Activated naive CD4-positive, alpha-beta T cell treated with anti-CD3 and anti-CD28 coated beads, Interleukin-2, amount 50 U/mL, for 72 hours (primary cell): ENCODE data around the gene CEP44. TPM values are rescaled to one million over a fixed set of nuclear protein-coding genes. Genes with fewer than 3 reads are reported as not detected.
A peak's percentile ranks its signal among the peaks of the same experiment; 100 is the strongest.
"Not testable (repeated sequence)": the region's sequence is repeated elsewhere in the genome, so short reads cannot be mapped to it uniquely, and the experiment has no call there.

ENCODE experiments used
- ATAC-seq, 2 donors: fragments of 150-1000 bp; cut with Tn5 transposase; 2 replicates each; pipeline ENCODE4 v1.10.0; 2021; ENCODE audit warnings: mild to moderate bottlenecking in 2 of 2, moderate library complexity in 2 of 2
- DNase-seq, 2 donors: peaks; one replicate each; pipeline ENCODE4 v3.0.0; 2021 to 2022; ENCODE audit warnings: low spot score in 2 of 2
- H3K27ac Mint-ChIP-seq, 2 donors: one replicate each; pipeline ENCODE4 v1.8.0; 2022; ENCODE audit warnings: mild to moderate bottlenecking in 2 of 2, mixed read lengths in 2 of 2
- H3K36me3 Mint-ChIP-seq, 2 donors: one replicate each; pipeline ENCODE4 v1.8.0; 2022; ENCODE audit warnings: mixed read lengths in 2 of 2
- H3K9me3 Mint-ChIP-seq, 2 donors: one replicate each; pipeline ENCODE4 v1.8.0; 2022; ENCODE audit warnings: mixed read lengths in 2 of 2
- total RNA-seq, 2 donors: library from RNA; stranded (reverse); gene quantifications; one replicate each; pipeline ENCODE4 v1.2.3, GENCODE V29; 2022

The CEP44 gene, protein sequence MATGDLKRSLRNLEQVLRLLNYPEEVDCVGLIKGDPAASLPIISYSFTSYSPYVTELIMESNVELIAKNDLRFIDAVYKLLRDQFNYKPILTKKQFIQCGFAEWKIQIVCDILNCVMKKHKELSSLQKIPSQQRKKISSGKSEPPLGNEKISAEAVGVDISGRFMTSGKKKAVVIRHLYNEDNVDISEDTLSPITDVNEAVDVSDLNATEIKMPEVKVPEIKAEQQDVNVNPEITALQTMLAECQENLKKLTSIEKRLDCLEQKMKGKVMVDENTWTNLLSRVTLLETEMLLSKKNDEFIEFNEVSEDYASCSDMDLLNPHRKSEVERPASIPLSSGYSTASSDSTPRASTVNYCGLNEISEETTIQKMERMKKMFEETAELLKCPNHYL
- 10 to 100 TPM; 23.1 to 39.0 TPM for total RNA-seq

GRCh38 chr4:174283507-174284471 is at the start of gene CEP44, which contains the start of gene FBXO8:
CEP44 (plus strand) TSS chr4:174283911; CDS start chr4:174299122, 15,211 bp downstream.
FBXO8 (minus strand) TSS chr4:174283667; CDS start chr4:174263092, 20,575 bp downstream.
- Mint-ChIP-seq H3K9me3 (peaks cover 0 to 3% of the 10 kb centered on the region in 2 donors), H3K36me3 (peaks cover 11 to 30% of the 10 kb centered on the region in 2 donors), H3K27ac (peak within 1 kb of the TSS; percentile 97 to 98)
- DNase-seq (peak; percentile 56 to 70), ATAC-seq (peak; percentile 65 to 73)

DNA sequence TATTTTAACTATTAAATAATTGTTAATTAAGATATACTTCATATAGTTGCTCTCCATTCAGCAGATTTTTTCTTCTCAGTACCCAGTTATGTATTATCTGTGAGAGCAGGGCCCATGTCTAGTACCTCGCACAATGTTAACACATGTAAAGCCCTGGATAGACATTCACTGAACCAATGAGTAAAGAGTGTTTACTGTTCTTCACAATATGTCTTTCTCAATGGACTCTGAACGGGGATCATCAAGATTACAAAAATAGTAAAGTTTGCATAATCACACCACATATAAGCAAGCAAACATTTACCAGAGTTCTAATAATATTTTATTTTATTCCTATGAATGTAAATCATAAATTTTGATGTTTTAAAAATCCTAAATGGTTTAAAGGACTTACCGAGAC is 47.4 kb upstream of the CEP44 start:
- Mint-ChIP-seq H3K27ac (no peak overlapping the region), H3K36me3 (peaks cover 0 to 5% of the 10 kb centered on the region in 2 donors), H3K9me3 (no peaks in the 10 kb centered on the region)
- no peak for ATAC-seq
- DNase-seq = no peak

- DNase-seq (no peak), ATAC-seq (no peak)
- H3K9me3 Mint-ChIP-seq = no peaks in the 10 kb centered on the region
- no peak overlapping the region for H3K27ac Mint-ChIP-seq
- H3K36me3 Mint-ChIP-seq = peaks cover 0 to 5% of the 10 kb centered on the region in 2 donors
Observed at GRCh38 chr4:174241162-174241561, 42.5 kb upstream of the CEP44 start.

DNA sequence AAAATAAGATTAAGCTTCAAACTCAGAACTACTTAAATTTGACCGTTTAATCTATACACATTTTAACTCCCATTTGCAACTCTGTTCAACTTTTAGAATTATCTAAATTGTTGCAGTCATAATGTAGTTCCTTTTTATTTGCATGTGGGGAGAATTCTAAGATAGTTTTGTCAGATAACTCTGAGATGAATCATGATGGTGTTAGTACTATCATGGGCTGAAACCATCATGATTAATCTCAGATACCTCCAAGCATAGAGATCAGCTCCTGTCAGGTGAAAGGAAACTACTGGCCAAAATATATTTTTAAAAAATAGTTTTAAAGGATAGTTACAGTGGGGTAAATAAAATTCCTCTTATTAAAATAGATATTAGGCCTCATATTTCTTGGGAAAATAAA is 39.3 kb upstream of the CEP44 start:
- DNase-seq = no peak
- ATAC-seq = peak in 1 of 2 donors; percentile 36
- Mint-ChIP-seq H3K27ac (no peak overlapping the region), H3K36me3 (no peaks in the 10 kb centered on the region), H3K9me3 (no peaks in the 10 kb centered on the region)

GRCh38 chr4:174245714-174246113 is 38.0 kb upstream of the CEP44 start:
- no peaks in the 10 kb centered on the region for H3K9me3 Mint-ChIP-seq
- H3K27ac Mint-ChIP-seq = no peak overlapping the region
- DNase-seq (no peak), ATAC-seq (no peak)
- no peaks in the 10 kb centered on the region for H3K36me3 Mint-ChIP-seq

DNA sequence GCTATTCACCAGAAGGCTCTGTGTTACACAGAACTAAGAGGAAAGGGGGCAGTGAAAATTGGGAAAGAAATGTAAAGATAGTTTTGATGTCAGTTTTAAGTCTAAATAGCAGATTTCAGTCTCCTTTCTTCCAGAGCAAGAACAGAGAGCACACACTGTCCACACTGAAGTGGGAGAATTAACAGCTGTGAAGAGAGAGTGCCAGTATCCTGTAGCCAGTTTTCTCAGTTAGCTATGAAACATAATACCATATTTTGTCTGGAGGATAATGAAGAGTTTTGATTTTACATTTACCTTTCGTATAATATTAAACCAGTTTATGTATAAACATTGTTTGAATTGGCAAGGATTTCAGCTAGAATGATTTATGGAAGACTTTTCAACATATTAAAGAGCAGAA is 35.3 kb upstream of the CEP44 start:
- Mint-ChIP-seq H3K27ac (no peak overlapping the region), H3K9me3 (no peaks in the 10 kb centered on the region), H3K36me3 (no peaks in the 10 kb centered on the region)
- DNase-seq (no peak), ATAC-seq (no peak)

- no peaks in the 10 kb centered on the region for H3K36me3 Mint-ChIP-seq
- H3K9me3 Mint-ChIP-seq = no peaks in the 10 kb centered on the region
- DNase-seq (no peak), ATAC-seq (no peak)
- H3K27ac Mint-ChIP-seq = no peak overlapping the region
Observed at GRCh38 chr4:174252412-174252811, 31.3 kb upstream of the CEP44 start.

DNA sequence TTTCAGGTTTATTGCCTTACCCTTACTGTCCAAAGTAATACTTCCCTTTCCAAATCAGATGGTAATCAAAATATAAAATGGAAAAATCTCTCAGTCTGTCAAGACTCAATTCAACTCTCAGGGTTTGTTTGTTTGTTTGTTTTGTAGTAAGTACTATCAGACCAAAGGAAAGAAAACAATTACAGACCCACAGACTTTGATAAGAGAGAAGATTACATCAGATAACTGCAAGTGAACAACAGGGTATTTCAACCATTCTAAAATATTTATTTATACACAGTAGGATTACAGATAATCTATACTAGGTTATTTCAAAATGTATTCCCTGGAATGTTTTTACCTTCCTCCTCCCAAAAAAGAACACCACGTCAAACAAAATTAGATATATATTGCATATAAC is 29.1 kb upstream of the CEP44 start:
- DNase-seq (no peak), ATAC-seq (no peak)
- Mint-ChIP-seq H3K9me3 (no peaks in the 10 kb centered on the region), H3K36me3 (no peaks in the 10 kb centered on the region), H3K27ac (no peak overlapping the region)

- Mint-ChIP-seq H3K9me3 (no peaks in the 10 kb centered on the region), H3K27ac (no peak overlapping the region), H3K36me3 (no peaks in the 10 kb centered on the region)
- DNase-seq (no peak), ATAC-seq (no peak)
Observed at GRCh38 chr4:174255374-174255773, 28.3 kb upstream of the CEP44 start.

DNA sequence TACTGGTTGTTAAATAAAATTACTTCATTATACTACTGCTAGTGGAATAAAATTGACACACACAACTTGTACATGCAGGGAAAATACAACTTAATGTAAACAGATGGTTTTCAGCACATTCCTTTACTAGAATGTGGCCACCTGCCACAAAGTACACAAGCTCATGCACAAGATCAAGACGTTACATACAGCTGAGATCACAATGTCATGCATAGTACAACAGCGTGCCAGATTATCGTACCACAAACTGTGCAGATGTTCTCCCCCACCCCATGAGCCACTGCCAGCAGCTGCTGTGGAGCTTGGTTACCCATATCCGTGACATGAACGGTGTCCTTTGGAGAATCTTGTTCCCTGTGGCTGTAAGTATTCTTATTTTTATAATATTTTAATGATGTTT is 27.9 kb upstream of the CEP44 start:
- no peak for ATAC-seq
- Mint-ChIP-seq H3K36me3 (no peaks in the 10 kb centered on the region), H3K27ac (no peak overlapping the region), H3K9me3 (no peaks in the 10 kb centered on the region)
- no peak for DNase-seq

DNA sequence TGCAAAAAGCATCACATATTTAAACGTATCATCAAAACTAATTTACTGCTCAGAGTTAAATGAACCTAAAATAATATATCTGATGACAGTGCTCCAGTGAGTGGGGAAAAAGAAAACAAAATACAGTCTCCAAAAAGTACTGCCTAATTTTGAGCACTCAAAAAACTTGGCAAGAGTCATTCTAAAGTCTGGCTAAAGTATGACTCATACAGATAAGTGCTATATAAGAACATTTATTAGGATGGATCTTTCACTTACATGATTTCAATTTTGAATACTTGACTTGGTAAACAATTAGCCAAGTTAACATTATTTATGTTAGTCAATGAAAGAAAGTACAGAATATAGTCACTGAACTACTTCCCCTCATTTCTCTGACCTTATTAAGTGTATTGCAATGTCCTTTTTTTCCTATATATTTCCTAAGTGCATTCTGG is 27.4 kb upstream of the CEP44 start:
- Mint-ChIP-seq H3K36me3 (no peaks in the 10 kb centered on the region), H3K27ac (no peak overlapping the region), H3K9me3 (no peaks in the 10 kb centered on the region)
- ATAC-seq (no peak), DNase-seq (no peak)

- H3K9me3 Mint-ChIP-seq = no peaks in the 10 kb centered on the region
- ATAC-seq (no peak), DNase-seq (no peak)
Observed at GRCh38 chr4:174259580-174259979, 24.1 kb upstream of the CEP44 start.

DNA sequence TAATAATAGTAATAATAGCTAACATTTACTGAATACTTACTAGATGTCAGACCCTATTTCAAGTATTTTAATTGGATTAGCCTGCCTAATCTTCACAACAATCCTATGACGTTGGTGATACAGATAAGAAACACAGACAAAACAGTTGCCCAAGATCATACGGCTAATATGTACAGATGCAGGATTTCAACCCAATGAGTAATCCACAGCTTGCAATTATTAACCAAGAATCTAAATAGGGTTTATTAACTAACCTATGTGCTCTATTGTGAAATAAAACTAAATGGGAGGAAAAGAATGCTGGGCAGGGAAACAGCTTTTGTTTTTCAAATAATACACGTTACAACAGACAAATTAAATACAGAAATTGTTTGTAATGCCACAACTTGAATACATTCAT is 23.6 kb upstream of the CEP44 start:
- H3K36me3 Mint-ChIP-seq = no peaks in the 10 kb centered on the region
- DNase-seq (no peak), ATAC-seq (no peak)
- no peak overlapping the region for H3K27ac Mint-ChIP-seq
- no peaks in the 10 kb centered on the region for H3K9me3 Mint-ChIP-seq

More at GRCh38 chr4:174259580-174259979, 24.1 kb upstream of the CEP44 start:
- Mint-ChIP-seq H3K36me3 (no peaks in the 10 kb centered on the region), H3K27ac (no peak overlapping the region)

GRCh38 chr4:174261432-174261831 is 22.3 kb upstream of the CEP44 start:
- ATAC-seq, DNase-seq, H3K9me3 Mint-ChIP-seq, H3K36me3 Mint-ChIP-seq, H3K27ac Mint-ChIP-seq: not testable (repeated sequence)

- no peaks in the 10 kb centered on the region for H3K9me3 Mint-ChIP-seq
- no peaks in the 10 kb centered on the region for H3K36me3 Mint-ChIP-seq
- ATAC-seq = no peak
- H3K27ac Mint-ChIP-seq = peak overlapping the region in 1 of 2 donors; percentile 52
- DNase-seq = no peak
Observed at GRCh38 chr4:174262624-174263444, 20.9 kb upstream of the CEP44 start.

GRCh38 chr4:174263445-174263736 is 20.3 kb upstream of the CEP44 start:
- Mint-ChIP-seq H3K36me3 (no peaks in the 10 kb centered on the region), H3K27ac (no peak overlapping the region), H3K9me3 (no peaks in the 10 kb centered on the region)
- no peak for DNase-seq
- no peak for ATAC-seq
